ENCODE data around the gene PPM1N.

DNA sequence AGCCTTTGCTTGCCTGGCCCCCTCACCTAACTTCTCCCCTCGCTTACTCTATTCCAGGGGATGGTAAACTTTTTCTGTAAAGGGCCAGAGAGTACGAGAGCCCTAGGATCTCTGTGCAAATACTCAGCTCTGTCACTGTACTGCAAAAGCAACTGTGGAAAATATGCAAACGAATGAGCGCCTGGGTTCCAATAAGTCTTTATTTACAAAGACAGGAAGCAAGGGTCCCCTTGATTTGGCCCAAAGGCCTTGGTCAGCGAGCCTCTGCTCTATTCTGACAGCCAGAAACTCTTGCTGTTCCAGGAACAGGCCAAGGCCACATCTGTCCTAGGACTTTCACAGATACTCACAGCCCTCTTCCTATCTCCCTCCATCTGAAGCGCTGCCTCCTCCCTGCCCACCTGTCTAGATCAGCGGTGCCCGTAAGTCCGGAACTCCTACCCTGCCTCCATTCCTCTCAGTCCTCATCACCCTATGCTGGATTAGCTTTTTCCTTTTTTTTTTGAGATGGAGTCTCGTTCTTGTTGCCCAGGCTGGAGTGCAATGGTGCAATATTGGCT, 49.0 kb downstream of the PPM1N start:
- no peak for TF ChIP-seq ZFX (IDR thresholded peaks at IDR 0.05)
- TF ChIP-seq POLR2A (IDR thresholded peaks at IDR 0.05; ENCODE audit: borderline replicate concordance, extremely low read depth, insufficient read depth, insufficient read length): no peak
- no peak for TF ChIP-seq SP1 (IDR thresholded peaks at IDR 0.05; ENCODE audit: low read depth)
- no peak for TF ChIP-seq CTCF (IDR thresholded peaks at IDR 0.05 in 2 of 3, conservative IDR thresholded peaks at IDR 0.05 in 1 of 3; ENCODE audit: borderline replicate concordance in 1 of 3, insufficient read depth in 1 of 3, low read depth in 2 of 3, low read length in 2 of 3)
- TF ChIP-seq ZNF274 (IDR thresholded peaks at IDR 0.05; ENCODE audit: low read depth, low read length): no peak
- no peak for TF ChIP-seq MAX (IDR thresholded peaks at IDR 0.05)
- no peak for TF ChIP-seq REST (IDR thresholded peaks at IDR 0.05; ENCODE audit: low read depth)
- no peak for TF ChIP-seq EZH2phosphoT487 (IDR thresholded peaks at IDR 0.05; ENCODE audit: borderline replicate concordance)
- TF ChIP-seq RAD21 (IDR thresholded peaks at IDR 0.05; ENCODE audit: low read depth): no peak
- TF ChIP-seq SRF (IDR thresholded peaks at IDR 0.05; ENCODE audit: low read depth): no peak
